Measurements from ENCODE around the gene TRMT61A. TPM values are rescaled to one million over a fixed set of nuclear protein-coding genes. Genes with fewer than 3 reads are reported as not detected.
"Not testable (repeated sequence)": the region's sequence is repeated elsewhere in the genome, so short reads cannot be mapped to it uniquely, and the experiment has no call there.

TRMT61A gene
- total RNA-seq, 2 donors from 2014 or later: 4.4 to 7.4 TPM

DNA sequence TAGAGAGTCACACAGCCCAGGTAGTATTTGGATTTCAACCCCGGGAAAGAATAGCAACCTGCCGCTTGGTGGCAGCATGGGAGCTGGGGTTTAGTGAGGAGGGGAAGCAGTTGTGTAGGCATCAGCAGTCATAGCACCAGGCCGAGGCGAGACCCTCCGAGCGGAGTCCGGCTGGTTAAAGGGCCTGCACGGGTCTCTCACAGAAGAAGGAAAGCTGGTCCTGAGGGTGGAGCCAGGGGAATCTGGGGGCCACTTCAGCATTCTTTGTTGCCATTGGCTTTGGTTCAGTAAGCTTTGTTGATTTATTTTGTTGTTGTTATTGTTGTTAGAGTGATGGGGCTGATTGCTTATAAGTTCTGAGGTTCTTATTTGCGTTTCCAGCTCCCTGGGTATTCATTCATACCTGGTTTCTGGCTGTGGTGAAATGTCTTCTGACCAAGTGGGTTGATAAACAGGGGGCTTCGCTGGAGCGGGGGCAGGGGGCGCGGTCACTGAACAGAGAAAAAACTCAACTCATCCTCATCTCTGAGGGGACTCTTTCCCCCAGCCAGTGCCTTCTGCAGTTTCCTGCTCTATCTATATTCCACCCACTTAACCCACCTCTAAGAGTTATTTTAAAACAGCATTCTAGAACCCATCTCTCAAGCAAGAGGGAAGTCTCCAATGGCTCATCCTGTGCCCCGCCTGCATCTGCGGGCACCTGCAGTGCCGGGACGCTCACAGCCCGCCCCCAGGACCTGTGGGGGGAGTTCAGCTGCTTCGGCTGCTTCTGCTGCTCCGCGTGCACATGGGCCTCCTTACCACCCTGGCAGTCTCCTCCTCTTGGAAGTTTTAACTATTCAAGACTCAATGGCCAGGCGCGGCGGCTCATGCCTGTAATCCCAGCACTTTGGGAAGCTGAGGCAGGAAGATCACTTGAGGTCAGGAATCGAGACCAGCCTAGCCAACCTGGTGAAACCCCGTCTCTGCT, 18.0 kb upstream of the TRMT61A start:
- Histone ChIP-seq H3K9me3 (no peaks in the 10 kb centered on the region), H3K4me1 (peaks cover 0 to 26% of the 10 kb centered on the region in 2 donors), H3K27ac (no peak overlapping the region), H3K4me3 (no peak overlapping the region), H3K36me3 (peaks cover 26% of the 10 kb centered on the region), H3K27me3 (no peaks in the 10 kb centered on the region)
- no peak for DNase-seq (ENCODE audit: low spot score)
- TF ChIP-seq, protein P1, sequence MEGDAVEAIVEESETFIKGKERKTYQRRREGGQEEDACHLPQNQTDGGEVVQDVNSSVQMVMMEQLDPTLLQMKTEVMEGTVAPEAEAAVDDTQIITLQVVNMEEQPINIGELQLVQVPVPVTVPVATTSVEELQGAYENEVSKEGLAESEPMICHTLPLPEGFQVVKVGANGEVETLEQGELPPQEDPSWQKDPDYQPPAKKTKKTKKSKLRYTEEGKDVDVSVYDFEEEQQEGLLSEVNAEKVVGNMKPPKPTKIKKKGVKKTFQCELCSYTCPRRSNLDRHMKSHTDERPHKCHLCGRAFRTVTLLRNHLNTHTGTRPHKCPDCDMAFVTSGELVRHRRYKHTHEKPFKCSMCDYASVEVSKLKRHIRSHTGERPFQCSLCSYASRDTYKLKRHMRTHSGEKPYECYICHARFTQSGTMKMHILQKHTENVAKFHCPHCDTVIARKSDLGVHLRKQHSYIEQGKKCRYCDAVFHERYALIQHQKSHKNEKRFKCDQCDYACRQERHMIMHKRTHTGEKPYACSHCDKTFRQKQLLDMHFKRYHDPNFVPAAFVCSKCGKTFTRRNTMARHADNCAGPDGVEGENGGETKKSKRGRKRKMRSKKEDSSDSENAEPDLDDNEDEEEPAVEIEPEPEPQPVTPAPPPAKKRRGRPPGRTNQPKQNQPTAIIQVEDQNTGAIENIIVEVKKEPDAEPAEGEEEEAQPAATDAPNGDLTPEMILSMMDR (IDR thresholded peaks at IDR 0.05): no peak

- not testable (repeated sequence) for H3K4me3 ChIP-seq; H3K9me3 ChIP-seq; DNase-seq (ENCODE audit: low spot score); H3K27me3 ChIP-seq
- Histone ChIP-seq H3K27ac (peak overlapping the region; percentile 76 to 83), H3K36me3 (peaks cover 22% of the 10 kb centered on the region), H3K4me1 (peaks cover 0 to 35% of the 10 kb centered on the region in 2 donors)
Measured at GRCh38 chr14:103512180-103512579, 16.8 kb upstream of the TRMT61A start.

GRCh38 chr14:103512701-103513611, 16.0 kb upstream of the TRMT61A start:
- H3K27me3 ChIP-seq: no peaks in the 10 kb centered on the region
- no peak for DNase-seq (ENCODE audit: low spot score)
- H3K4me1 ChIP-seq: peaks cover 0 to 43% of the 10 kb centered on the region in 2 donors
- peaks cover 22% of the 10 kb centered on the region for H3K36me3 ChIP-seq
- H3K27ac ChIP-seq: peak overlapping the region; percentile 76 to 83
- no peak overlapping the region for H3K4me3 ChIP-seq
- TF ChIP-seq, protein P1 (IDR thresholded peaks at IDR 0.05): no peak
- H3K9me3 ChIP-seq: no peaks in the 10 kb centered on the region

GRCh38 chr14:103514596-103515421, 14.2 kb upstream of the TRMT61A start:
- DNase-seq (ENCODE audit: low spot score): no peak
- Histone ChIP-seq H3K4me1 (peaks cover 0 to 61% of the 10 kb centered on the region in 2 donors), H3K4me3 (no peak overlapping the region)

DNA sequence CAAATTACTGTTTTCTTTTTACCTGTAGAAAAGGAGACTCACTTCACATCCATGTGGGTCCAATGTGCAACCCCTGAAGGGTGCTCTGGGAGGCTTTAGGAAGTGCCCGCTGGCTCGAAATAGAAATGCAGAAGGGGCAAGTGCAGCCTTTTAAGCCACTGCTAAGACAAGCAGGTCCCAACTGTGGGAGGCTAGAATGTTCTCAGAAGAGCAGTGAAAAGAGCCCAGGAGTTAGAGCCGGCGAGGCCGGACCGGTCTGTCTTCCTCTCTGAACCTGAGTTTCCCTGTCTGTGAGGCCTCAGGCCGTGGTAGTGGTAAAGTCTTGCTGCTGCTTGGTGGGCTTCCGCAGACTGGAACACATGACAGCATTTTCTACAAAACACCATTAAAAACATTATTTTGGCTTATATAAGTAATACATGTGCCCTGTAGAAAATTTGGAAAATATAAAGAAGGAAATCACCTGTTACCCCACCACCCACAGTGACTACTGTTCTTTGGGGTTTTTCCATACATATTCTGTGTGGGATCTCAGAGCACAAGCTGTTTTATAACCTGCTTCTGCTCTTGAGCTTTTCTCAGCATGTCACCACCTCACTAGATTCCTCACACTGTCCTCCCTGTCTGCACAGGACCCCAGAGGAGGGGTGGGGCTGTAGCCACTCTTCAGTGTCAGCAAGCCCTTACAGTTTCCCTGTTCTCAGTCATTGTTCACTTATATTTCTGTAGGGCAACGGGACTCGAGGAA, 12.4 kb upstream of the TRMT61A start:
- Histone ChIP-seq H3K27me3 (no peaks in the 10 kb centered on the region), H3K4me3 (no peak overlapping the region), H3K9me3 (no peaks in the 10 kb centered on the region), H3K4me1 (peaks cover 0 to 79% of the 10 kb centered on the region in 2 donors), H3K36me3 (peaks cover 5% of the 10 kb centered on the region), H3K27ac (peak overlapping the region; percentile 21 to 84)
- no peak for DNase-seq (ENCODE audit: low spot score)
- TF ChIP-seq, protein P1 (IDR thresholded peaks at IDR 0.05): no peak

More at GRCh38 chr14:103514596-103515421, 14.2 kb upstream of the TRMT61A start:
- TF ChIP-seq, protein P1 (IDR thresholded peaks at IDR 0.05): no peak
- Histone ChIP-seq H3K27me3 (no peaks in the 10 kb centered on the region), H3K27ac (no peak overlapping the region), H3K9me3 (no peaks in the 10 kb centered on the region), H3K36me3 (peaks cover 14% of the 10 kb centered on the region)

All from right atrium auricular region (tissue), 2 donors.